Measurements from ENCODE around the gene VWA3B.

VWA3B gene

DNA sequence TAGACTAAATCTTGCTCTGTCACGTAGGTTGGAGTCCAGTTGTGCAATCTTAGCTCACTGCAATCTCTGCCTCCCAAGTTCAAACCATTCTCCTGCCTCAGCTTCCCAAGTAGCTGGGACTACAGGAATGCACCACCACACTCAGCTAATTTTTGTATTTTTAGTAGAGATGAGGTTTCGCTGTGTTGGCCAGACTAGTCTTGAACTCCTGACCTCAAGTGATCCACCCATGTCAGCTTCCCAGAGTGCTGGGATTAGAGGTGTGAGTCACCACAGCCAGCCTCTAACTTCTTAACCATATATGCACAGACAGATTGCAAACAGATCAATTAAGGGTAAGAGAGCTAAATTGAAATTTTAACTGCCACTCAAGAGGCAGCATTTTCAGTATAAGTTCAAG, 237.2 kb downstream of the VWA3B start:
- no peak for DNase-seq (ENCODE audit: low read depth in 2 of 3, low spot score in 2 of 3)

DNA sequence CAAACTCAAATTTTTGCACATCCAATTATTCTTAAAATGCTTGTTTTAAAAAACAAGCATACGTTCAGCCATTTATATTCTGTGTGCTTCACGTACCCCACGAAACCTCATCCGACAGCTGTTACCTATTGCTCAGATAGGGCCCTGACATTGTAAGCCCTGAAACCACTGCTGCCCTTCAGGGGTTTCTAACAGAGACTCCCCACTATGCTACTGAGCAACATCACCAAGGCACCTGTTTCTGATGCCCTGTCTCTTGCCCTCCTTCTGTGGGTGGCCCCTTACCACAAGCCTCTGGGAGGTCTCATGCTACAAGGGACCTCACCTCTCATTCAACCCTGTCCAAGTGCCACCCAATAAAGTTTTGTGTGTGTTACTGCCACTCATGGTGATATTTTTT, 240.8 kb downstream of the VWA3B start:
- DNase-seq (ENCODE audit: low read depth in 2 of 3, low spot score in 2 of 3): no peak

DNA sequence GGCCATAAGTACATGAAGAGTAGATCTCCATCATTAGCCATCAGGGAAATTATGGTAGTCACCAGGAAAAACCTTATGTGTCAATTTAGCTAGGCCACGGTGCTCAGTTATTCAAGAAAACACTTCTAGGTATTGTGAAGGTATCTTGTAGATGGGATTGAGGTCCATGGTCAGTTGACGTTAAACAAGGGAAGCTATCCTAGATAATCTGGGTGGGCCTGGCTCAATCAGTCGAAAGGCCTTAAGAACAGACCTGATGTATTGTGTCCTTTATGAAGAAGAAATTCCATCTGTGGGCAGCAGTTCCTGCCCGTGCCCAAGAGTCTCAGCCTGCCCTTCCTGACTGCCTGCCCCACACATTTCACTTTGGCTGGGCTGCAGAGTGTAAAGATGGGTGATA, 242.6 kb downstream of the VWA3B start:
- no peak for DNase-seq (ENCODE audit: low read depth in 2 of 3, low spot score in 2 of 3)

DNA sequence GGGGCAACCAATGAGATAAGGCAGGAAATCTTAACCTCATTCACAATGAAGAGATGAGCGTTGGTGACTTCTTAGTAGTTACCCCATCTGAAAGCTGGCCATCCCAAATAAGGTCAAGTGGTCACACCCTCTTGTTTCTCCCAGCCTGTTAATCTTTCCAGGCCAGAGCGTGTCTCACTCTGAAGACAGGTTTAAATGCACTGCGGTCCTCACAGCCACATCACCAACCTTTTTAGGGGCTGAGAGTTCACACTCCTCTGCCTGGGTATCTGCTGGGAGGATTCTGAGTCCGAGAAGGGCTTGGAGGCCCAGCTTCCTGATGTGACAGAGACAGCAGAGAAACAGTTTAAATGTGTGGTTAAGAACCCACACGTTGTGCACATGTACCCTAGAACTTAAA, 246.0 kb downstream of the VWA3B start:
- no peak for DNase-seq (ENCODE audit: low read depth in 2 of 3, low spot score in 2 of 3)

DNA sequence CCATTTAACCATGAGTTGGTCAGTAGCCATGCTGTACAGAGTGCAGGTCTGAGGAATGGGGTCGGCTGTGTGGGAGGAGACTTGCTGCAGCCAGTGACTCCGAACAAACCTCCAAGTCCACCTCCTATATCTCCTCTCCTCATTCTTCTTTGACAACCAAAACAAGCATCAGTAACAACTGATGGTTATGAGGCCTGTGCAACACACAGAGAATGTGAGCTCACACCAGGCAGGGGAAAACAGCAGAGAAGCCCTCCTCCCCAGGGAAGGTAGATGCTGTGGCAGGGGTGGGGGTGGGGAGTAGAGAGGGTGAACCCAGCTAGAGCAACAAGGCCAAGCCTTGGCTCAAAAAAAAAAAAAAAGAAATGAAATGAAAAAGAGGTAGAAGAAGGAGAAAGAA, 247.0 kb downstream of the VWA3B start:
- no peak for DNase-seq (ENCODE audit: low read depth in 2 of 3, low spot score in 2 of 3)

DNA sequence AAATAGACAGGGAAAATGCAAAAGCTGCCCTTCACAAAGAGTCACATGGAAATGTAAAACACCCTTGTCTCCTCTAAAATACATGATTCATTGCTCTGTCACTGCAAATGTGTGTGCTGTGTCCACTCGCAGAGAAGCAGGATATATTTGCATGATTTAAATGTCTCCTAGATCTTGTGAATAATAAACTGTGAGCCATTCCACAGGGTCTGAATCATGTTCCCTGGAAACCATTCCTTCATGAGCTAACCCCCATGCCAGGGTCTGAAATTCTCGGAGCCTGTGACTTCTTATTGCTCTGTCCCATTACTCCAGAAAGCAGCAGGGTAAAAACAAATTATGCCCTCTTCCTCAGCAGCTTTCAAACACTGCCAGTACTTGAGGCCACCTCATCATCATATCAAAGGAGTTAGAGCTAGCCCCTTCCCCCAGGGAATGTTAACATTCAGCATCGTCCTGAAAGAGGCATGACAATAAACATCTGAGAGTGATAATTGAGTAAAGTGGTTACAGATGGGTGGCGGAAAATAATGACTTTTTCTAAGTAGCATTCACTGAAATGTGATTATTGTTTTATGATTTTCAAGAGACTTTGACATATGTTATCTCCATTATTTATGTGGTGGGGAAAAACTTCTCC, 247.6 kb downstream of the VWA3B start:
- no peak for DNase-seq (ENCODE audit: low read depth in 2 of 3, low spot score in 2 of 3)

DNA sequence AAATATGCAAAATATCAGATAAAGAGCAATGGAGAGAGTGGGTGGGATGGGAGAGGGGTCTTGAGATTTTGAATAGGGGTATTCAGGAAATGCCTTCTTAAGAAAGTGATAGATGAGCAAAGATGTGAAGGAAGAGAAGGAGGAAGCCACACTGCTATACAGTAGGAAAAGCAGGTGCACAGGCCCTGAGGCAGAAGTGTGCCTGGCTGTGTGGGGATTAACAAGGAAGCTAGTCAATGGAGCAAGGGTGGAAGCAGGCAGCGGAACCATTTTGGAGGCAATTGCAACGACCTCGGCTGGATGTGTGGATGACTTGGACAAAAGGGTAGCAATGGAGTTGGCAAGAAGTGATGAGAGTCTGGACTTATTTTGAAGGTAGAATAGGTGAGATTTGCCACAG, 248.3 kb downstream of the VWA3B start:
- DNase-seq (ENCODE audit: low read depth in 2 of 3, low spot score in 2 of 3): no peak

DNA sequence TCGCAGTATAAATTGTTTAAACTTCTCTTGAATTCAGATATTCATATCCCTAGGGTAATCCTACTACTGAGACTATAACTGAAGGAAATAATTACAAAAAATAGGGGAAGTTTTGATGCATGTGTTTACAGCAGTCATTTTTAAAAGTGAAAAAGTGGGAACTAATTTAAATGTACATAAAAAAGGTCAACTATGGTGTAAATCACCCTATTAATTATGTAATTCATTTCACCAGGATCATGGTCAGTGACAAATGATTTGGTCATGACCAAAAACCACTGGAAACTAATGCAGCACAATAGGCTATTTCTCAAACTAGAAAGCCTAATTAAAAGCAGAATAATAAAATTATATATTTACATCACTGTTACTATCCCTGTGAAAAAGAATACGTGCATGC, 254.3 kb downstream of the VWA3B start:
- DNase-seq (ENCODE audit: low read depth in 2 of 3, low spot score in 2 of 3): no peak

DNA sequence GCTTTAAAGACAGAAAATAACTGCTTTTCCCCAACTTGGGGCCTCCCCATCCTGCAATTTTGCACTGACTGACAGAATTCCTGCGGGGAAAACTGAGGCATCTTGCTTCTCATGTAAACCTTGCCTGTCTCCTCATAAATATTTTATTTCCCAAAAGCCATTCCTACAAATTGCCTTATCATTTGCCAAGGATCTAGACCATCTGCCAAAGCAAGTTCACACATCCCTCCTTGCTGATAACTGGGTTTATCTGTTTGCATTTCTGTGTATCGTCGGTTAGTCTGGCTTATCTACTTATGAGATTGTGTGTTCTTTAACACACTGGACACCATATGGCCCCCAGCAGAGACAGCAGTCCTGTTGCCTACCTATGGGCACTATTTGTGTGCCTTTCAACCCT, 256.3 kb downstream of the VWA3B start:
- DNase-seq (ENCODE audit: low read depth in 2 of 3, low spot score in 2 of 3): no peak

DNA sequence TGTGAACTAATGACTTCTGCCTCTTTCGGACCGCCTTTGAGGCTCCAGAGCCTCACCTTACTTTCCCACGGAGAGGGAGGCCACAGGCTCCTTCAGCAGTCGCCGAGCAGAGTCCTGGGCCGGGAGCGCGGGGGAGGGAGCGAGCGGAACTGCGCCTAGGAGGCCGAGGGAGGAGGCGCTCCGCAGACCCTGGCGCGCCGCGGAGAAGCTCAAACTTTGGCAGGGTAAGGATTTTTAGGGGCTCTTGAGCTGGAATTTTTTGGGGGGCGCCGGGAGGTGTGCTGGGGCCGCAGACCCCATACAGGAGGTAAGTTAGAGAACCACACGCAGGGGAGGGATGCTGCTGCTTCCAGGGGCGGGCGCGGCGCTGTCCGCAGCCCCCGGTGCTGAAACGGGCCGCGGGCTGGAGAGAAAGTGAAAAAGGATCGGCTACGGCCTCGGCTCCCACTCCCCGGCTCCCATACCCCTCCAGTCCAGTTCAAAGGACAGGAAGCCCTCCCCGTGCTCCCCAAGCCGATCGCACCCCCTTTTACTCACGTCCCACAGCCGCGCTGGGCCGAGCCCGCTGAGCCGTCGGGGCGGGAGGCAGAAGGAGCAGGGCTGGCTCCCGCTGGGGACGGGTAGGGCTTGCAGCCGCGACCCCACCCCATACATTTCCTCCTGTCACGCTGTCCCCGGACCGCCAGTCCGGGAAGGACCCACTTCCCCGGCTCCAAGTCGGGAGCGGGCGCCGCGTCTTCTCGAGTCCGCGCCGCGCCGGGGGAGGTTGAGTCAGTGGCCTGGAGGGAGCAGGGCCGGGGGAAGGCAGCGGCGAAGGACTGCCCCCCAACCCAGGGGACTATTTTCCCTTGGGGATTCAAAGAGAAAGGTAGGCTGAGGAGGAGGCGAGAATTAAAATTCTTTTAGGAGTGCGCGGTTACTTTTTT, 259.6 kb downstream of the VWA3B start, which contains the start of gene CNGA3:
TSS of gene CNGA3 (plus strand) at position 146 of the 926 bp plus-strand sequence. CDS start 23,520 bp downstream, outside the sequence.
- no peak for DNase-seq (ENCODE audit: low read depth in 2 of 3, low spot score in 2 of 3)

DNA sequence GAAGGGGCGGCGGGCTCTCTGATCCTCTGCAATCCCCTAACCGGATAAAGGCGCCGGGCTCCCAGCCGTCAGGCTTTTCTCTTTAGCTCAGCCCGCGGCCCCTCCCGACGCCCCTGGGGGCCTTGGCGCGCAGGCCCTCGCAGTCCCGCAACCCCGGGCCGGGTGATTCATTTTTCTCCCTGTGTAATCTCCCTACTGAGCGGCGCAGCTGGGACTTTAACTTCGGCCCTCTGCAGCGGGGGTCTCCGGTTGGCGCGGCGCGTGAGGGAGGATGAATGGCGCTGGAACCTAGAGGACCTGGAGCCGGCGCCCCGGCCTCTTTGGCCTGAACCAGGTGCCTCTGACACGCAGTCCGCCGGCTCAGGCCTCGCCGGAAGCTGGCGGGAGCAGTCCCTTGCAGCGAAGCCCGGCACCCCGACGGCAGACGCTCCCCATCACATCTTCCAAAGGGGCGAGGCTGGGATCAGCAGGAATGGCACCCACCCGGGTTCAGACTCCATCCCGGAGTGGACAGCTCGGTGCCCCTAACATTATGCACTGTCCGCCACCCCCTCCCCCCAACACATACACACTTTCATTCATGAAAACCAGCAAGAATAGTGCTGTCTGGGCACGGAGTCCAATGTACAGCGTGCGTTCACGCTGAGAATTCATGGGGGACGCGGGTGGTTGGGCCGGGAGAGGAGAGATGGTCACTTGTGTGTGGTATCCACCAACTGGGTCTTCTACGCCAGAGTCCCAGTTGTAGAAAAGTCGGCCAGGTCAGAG, 260.5 kb downstream of the VWA3B start:
- DNase-seq (ENCODE audit: low read depth in 2 of 3, low spot score in 2 of 3): no peak

DNA sequence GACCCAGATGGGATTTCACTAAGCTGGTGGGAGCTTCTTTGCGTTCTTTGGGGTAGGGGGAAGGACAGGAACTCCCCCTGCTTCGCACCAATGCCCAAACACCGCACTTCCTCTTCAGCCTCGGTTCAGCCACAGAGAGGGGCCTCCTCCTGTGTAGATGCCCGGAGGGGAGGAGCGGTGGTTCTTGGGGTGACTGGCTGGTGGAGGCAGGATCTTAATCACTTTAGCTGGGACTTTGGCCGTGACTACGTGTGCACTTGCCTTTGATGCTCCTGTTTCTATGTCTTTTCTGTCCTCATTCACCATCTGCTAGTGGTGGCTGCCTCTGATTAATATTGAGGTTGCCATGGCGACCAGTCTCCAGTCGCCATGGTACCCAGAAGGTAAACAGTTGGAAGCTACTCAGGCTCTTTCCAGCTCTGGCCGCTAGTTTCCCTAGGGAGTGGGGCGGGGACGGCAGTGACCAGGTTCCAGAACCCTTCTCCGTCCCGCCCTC, 261.1 kb downstream of the VWA3B start:
- no peak for DNase-seq (ENCODE audit: low read depth in 2 of 3, low spot score in 2 of 3)

DNA sequence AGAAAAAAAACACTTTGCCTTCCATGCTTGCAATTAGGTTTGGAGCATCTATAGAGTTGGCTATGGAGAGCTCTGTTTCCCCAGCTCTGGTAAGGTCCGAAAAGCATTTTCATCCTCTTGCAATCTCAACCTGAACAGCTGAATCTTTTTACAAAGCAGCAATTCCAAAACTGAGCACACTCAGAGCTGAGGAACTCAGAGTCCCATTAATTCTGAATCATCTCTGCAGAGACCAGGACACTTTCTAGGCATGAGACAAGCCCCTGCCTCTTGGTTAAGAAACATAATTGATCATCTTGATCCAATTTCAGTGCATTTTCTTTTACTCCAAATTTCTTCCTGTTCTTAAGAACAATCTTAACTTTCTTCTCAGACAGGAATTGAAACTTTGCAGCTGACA, 263.4 kb downstream of the VWA3B start:
- DNase-seq (ENCODE audit: low read depth in 2 of 3, low spot score in 2 of 3): no peak

DNA sequence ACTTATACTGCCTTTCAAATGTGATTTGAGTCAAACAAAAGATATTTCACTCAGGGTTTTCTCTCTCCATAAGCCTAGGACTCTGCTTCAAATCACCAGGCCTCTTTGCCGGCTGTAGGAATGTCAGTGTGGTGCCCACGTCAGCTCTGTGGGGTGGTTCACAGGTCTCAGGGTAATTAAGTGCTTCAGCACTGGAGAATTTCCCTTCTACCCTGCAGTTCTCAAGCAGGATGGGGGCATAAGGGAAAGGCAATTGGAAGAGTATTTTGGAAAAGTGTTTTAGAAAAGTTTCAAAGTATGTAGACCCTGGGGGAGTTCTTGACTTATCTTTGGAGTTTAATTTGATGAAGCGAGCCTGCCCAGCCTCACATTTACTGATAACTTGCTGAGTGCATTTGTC, 268.9 kb downstream of the VWA3B start:
- DNase-seq (ENCODE audit: low read depth in 2 of 3, low spot score in 2 of 3): no peak

DNA sequence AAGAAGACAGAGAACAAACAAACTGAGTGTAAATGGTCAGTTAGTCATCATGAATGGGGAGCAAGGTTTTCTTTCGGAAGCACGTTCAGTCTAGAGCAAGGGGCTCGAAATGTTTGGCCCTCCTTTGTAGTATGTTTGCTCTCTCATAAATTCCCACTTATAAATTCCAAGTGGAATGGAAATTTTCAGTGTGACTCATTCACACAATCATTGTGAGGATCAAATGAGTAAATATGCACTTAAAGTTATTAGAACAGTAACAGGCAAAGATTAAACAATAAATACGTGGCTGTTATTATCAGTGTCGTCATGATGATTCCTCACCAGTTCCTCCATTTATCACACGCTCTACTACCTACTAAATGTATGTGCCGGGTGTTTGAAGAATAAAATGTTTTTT, 269.8 kb downstream of the VWA3B start:
- no peak for DNase-seq (ENCODE audit: low read depth in 2 of 3, low spot score in 2 of 3)

DNA sequence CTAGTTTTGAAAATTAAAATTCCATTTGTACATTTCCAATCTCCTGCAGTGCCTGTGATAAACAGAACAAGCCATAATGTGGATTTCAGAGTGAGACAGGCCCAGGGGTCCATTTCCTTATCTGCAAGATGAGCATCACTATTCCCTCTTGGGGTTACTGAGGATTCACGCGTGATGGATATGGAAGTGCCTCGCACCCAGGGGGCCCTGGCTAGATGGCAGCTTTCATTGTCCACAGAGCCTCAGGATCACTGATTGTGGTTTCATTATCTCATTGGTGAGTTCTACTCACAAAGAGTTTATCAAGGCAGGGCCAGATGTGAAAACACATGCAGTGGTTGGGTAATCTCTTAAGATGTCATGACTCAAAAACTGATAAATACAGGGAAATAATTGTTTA, 270.9 kb downstream of the VWA3B start:
- DNase-seq (ENCODE audit: low read depth in 2 of 3, low spot score in 2 of 3): no peak

DNA sequence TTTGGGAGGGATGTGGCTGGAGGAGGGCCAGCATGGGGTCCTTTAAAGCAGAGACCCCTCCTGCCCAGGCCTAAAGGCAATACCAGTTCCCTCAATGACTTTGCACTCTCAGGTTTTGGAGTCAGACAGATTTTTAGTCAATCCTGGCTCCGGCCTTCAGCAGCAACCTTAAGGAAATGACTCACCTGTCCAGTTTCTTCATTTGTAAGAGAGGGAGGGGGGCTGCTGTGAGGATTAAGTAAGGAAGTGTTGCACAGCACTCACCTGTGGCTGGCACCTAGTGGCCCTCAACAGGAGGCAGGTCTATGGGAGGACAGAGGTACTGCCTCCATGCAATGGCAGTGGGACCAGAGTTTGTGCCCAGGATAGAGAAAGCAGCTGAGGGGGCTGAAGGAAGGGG, 273.0 kb downstream of the VWA3B start:
- DNase-seq (ENCODE audit: low read depth in 2 of 3, low spot score in 2 of 3): no peak
